ENCODE measurements around the gene PCCB.

The PCCB gene

GRCh38 chr3:136375800-136376199, 125.7 kb downstream of the PCCB start (continued):
- TF ChIP-seq ZBTB11 (tag by site-specific recombination; conservative IDR thresholded peaks at IDR 0.05; ENCODE audit: low read depth) (peak; percentile 74), ZNF580 (tag by site-specific recombination; IDR thresholded peaks at IDR 0.05) (0 out of 2 replicates have a peak, but pooled peaks have one; percentile 19), ZNF341 (tag by site-specific recombination; IDR thresholded peaks at IDR 0.05; ENCODE audit: low read depth) (0 out of 2 replicates have a peak, but pooled peaks have one; percentile 9), ZNF555 (tag by site-specific recombination; conservative IDR thresholded peaks at IDR 0.05) (peak; percentile 77), ZNF560 (tag by site-specific recombination; IDR thresholded peaks at IDR 0.05; ENCODE audit: borderline replicate concordance) (0 out of 2 replicates have a peak, but pooled peaks have one; percentile 25), MYNN (tag by site-specific recombination; IDR thresholded peaks at IDR 0.05; ENCODE audit: borderline replicate concordance) (peak; percentile 24; the same call in 1 of the 2 replicates), ZNF623 (tag by site-specific recombination; IDR thresholded peaks at IDR 0.05) (peak; percentile 68), ZBTB8A (tag by site-specific recombination; IDR thresholded peaks at IDR 0.05) (peak; percentile 69), ZBTB21 (tag by site-specific recombination; IDR thresholded peaks at IDR 0.05) (0 out of 2 replicates have a peak, but pooled peaks have one; percentile 31), ZNF140 (tag by site-specific recombination; IDR thresholded peaks at IDR 0.05) (peak; percentile 37; the same call in 1 of the 2 replicates)

DNA sequence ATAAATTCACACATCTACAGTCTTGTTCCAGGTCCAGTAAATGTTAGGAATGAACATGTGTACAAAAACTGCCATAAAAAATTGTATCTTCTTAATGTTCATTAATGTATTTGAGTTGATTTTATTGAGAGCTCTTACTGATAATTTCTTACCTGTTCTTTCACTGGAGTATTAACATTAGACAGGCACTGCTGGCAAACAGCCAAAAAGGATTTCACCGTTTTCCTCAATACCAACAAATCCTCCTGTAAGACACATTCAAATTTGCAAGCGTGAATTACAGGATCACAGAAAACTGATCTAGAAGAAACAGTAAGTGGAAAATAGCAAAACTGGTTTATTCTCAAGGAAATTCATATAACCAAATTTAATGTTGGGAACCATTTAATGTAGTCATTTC, 127.4 kb downstream of the PCCB start:
- H3K27ac ChIP-seq (ENCODE audit: extremely low read depth, low read depth, low read length): no peak overlapping the region
- H3K9me3 ChIP-seq (ENCODE audit: control insufficient read depth, insufficient read depth, low read depth, low read length): no peaks in the 10 kb centered on the region
- peaks cover 0 to 4% of the 10 kb centered on the region in 2 experiments; a peak in 2 of 3 replicates for H3K36me3 ChIP-seq (ENCODE audit: control insufficient read depth in 2 of 2, insufficient read depth in 1 of 2, low read length in 2 of 2)
- ChIA-PET POLR2A (no interaction called here), CTCF (no interaction called here)
- no peak overlapping the region for H3K4me3 ChIP-seq (ENCODE audit: low read depth, low read length)
- H3K4me1 ChIP-seq (ENCODE audit: control insufficient read depth, insufficient read depth, low read length): no peaks in the 10 kb centered on the region
- TF ChIP-seq GFI1B (tag by site-specific recombination; IDR thresholded peaks at IDR 0.05) (no peak), ZNF785 (tag by site-specific recombination; IDR thresholded peaks at IDR 0.05) (no peak), TSHZ1 (tag by site-specific recombination; IDR thresholded peaks at IDR 0.05; ENCODE audit: borderline replicate concordance) (no peak), ZNF544 (tag by site-specific recombination; IDR thresholded peaks at IDR 0.05) (no peak), TRIM28 (IDR thresholded peaks at IDR 0.05; ENCODE audit: borderline replicate concordance, low read length) (no peak), ZNF16 (tag by site-specific recombination; IDR thresholded peaks at IDR 0.05; ENCODE audit: low read depth) (no peak), KLF9 (tag by site-specific recombination; IDR thresholded peaks at IDR 0.05; ENCODE audit: low read depth) (no peak), ZNF629 (tag by site-specific recombination; IDR thresholded peaks at IDR 0.05) (no peak), ZNF133 (tag by site-specific recombination; IDR thresholded peaks at IDR 0.05) (no peak), ZNF639 (tag by site-specific recombination; IDR thresholded peaks at IDR 0.05) (no peak), SCRT2 (tag by site-specific recombination; IDR thresholded peaks at IDR 0.05) (no peak), ZNF433 (tag by site-specific recombination; IDR thresholded peaks at IDR 0.05; ENCODE audit: low read depth) (no peak), ZNF394 (tag by site-specific recombination; IDR thresholded peaks at IDR 0.05; ENCODE audit: borderline replicate concordance) (no peak), ZIC2 (tag by site-specific recombination; IDR thresholded peaks at IDR 0.05) (no peak), ZNF514 (tag by site-specific recombination; IDR thresholded peaks at IDR 0.05) (no peak), ZNF529 (tag by site-specific recombination; IDR thresholded peaks at IDR 0.05; ENCODE audit: insufficient replicate concordance) (no peak), ZNF302 (tag by site-specific recombination; IDR thresholded peaks at IDR 0.05; ENCODE audit: low read depth) (no peak)
- TF ChIP-seq, protein P1, sequence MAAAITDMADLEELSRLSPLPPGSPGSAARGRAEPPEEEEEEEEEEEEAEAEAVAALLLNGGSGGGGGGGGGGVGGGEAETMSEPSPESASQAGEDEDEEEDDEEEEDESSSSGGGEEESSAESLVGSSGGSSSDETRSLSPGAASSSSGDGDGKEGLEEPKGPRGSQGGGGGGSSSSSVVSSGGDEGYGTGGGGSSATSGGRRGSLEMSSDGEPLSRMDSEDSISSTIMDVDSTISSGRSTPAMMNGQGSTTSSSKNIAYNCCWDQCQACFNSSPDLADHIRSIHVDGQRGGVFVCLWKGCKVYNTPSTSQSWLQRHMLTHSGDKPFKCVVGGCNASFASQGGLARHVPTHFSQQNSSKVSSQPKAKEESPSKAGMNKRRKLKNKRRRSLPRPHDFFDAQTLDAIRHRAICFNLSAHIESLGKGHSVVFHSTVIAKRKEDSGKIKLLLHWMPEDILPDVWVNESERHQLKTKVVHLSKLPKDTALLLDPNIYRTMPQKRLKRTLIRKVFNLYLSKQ (tag by site-specific recombination; IDR thresholded peaks at IDR 0.05; ENCODE audit: borderline replicate concordance): no peak

All from HEK293 (cell line).